Ishikawa (cell line): ENCODE data around the gene HTR1D.

ENCODE experiments used
- CEBPB ChIP-seq: IDR thresholded peaks from 2 replicates; pipeline ENCODE4 v1.6.1; 2012
- CREB1 ChIP-seq: IDR thresholded peaks from 2 replicates; pipeline ENCODE4 v1.6.1; 2012; ENCODE audit warnings: low read depth
- EGR1 ChIP-seq: IDR thresholded peaks from 2 replicates; pipeline ENCODE4 v1.6.1; 2012
- EP300 ChIP-seq: IDR thresholded peaks from 2 replicates; pipeline ENCODE4 v1.6.1; 2012; ENCODE audit warnings: borderline replicate concordance
- FOXM1 ChIP-seq: IDR thresholded peaks from 2 replicates; pipeline ENCODE4 v1.6.1; 2012; ENCODE audit warnings: low read depth, borderline replicate concordance
- NFIC ChIP-seq: IDR thresholded peaks from 2 replicates; pipeline ENCODE4 v1.6.1; 2012
- RAD21 ChIP-seq: IDR thresholded peaks from 2 replicates; pipeline ENCODE4 v1.6.1; 2012; ENCODE audit warnings: low read depth
- TAF1 ChIP-seq: IDR thresholded peaks from 2 replicates; pipeline ENCODE4 v1.6.1; 2012; ENCODE audit warnings: low read depth, mild to moderate bottlenecking
- TCF12 ChIP-seq: IDR thresholded peaks from 2 replicates; pipeline ENCODE4 v1.6.1; 2012; ENCODE audit warnings: low read depth
- TEAD4 ChIP-seq: IDR thresholded peaks from 2 replicates; pipeline ENCODE4 v1.6.1; 2012
- YY1 ChIP-seq: IDR thresholded peaks from 2 replicates; pipeline ENCODE4 v1.6.1; 2012; ENCODE audit warnings: low read depth
- ZBTB7A ChIP-seq: IDR thresholded peaks from 2 replicates; pipeline ENCODE4 v1.6.1; 2012; ENCODE audit warnings: low read depth
- TF ChIP-seq, protein P1 (sequence below): IDR thresholded peaks from 2 replicates; pipeline ENCODE4 v1.6.1; 2012
- TF ChIP-seq, protein P2 (sequence below): IDR thresholded peaks from 2 replicates; pipeline ENCODE4 v1.6.1; 2012
- TF ChIP-seq, protein P3 (sequence below): IDR thresholded peaks from 2 replicates; pipeline ENCODE4 v1.6.1; 2012; ENCODE audit warnings: low read depth, mild to moderate bottlenecking

HTR1D gene

DNA sequence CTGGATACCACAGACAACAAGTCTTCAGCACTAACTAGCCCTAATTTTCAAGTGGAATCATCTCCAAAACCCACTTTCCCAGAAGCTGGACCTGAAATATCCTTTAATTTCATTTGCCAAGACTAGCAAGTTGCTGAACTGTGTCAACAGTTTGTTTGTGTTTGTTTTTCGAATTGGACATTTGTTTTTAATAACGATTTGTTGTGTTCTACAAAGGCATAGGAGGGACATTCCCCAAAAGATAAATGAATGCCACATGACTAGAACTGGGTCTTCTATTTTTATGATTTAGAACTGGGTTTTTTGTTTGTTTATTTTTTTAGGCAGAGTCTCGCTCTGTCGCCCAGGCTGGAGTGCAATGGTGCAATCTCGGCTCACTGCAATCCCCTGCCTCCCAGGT is 66.6 kb downstream of the HTR1D start:
- TF ChIP-seq EP300 (no peak), TCF12 (no peak), CREB1 (no peak), YY1 (no peak)
- TF ChIP-seq, protein P1, sequence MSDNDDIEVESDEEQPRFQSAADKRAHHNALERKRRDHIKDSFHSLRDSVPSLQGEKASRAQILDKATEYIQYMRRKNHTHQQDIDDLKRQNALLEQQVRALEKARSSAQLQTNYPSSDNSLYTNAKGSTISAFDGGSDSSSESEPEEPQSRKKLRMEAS, result no peak
- TF ChIP-seq, protein P2, sequence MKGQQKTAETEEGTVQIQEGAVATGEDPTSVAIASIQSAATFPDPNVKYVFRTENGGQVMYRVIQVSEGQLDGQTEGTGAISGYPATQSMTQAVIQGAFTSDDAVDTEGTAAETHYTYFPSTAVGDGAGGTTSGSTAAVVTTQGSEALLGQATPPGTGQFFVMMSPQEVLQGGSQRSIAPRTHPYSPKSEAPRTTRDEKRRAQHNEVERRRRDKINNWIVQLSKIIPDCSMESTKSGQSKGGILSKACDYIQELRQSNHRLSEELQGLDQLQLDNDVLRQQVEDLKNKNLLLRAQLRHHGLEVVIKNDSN, result no peak
- TF ChIP-seq, protein P3, sequence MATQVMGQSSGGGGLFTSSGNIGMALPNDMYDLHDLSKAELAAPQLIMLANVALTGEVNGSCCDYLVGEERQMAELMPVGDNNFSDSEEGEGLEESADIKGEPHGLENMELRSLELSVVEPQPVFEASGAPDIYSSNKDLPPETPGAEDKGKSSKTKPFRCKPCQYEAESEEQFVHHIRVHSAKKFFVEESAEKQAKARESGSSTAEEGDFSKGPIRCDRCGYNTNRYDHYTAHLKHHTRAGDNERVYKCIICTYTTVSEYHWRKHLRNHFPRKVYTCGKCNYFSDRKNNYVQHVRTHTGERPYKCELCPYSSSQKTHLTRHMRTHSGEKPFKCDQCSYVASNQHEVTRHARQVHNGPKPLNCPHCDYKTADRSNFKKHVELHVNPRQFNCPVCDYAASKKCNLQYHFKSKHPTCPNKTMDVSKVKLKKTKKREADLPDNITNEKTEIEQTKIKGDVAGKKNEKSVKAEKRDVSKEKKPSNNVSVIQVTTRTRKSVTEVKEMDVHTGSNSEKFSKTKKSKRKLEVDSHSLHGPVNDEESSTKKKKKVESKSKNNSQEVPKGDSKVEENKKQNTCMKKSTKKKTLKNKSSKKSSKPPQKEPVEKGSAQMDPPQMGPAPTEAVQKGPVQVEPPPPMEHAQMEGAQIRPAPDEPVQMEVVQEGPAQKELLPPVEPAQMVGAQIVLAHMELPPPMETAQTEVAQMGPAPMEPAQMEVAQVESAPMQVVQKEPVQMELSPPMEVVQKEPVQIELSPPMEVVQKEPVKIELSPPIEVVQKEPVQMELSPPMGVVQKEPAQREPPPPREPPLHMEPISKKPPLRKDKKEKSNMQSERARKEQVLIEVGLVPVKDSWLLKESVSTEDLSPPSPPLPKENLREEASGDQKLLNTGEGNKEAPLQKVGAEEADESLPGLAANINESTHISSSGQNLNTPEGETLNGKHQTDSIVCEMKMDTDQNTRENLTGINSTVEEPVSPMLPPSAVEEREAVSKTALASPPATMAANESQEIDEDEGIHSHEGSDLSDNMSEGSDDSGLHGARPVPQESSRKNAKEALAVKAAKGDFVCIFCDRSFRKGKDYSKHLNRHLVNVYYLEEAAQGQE, result no peak

DNA sequence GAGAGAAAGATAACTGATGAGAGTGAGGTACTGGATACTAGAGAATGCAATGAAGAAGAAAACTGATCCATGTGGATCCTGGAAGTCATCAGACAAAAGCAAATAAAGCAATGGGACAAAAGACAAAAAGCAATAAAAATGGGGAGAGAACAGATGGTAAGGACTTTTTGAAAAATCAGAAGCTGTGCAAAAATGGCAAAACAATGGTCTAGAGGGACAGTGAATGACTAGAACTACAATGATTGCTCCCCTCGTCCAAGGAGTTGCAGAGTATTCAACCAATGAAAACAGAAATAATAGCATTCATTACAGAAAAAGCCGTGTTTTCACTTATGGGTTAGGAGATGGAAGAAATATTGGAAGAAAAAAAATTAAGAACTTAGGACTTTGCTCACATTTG is 67.2 kb downstream of the HTR1D start:
- TF ChIP-seq FOXM1 (no peak), EP300 (no peak), CEBPB (no peak), NFIC (no peak), TAF1 (no peak), CREB1 (no peak), TEAD4 (no peak), YY1 (no peak), ZBTB7A (no peak), EGR1 (no peak), RAD21 (no peak)
- TF ChIP-seq, protein P3, result no peak
- TF ChIP-seq, protein P1, result no peak
- TF ChIP-seq, protein P2, result no peak

DNA sequence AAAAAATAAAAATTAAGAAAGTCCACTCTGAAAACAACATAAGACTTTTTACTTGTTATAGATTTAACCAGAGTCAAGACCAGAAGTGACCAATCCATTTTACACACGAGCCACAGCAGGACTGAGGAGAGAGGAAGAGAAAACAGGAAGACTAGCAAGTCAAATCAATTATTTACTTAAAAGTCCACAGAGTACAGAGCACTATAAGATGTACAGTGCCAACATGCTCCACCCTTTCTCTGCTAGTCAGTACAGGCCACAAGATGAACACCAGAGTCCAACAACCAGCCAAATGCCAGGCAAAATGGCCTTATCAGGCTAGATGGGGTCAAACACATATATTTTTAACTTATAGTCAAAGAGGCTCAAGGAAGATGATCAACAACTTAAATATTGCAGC is 68.2 kb downstream of the HTR1D start:
- TF ChIP-seq ZBTB7A (no peak), EGR1 (no peak), YY1 (no peak), TEAD4 (no peak), NFIC (no peak), CREB1 (no peak), RAD21 (no peak)
- TF ChIP-seq, protein P1, result no peak

DNA sequence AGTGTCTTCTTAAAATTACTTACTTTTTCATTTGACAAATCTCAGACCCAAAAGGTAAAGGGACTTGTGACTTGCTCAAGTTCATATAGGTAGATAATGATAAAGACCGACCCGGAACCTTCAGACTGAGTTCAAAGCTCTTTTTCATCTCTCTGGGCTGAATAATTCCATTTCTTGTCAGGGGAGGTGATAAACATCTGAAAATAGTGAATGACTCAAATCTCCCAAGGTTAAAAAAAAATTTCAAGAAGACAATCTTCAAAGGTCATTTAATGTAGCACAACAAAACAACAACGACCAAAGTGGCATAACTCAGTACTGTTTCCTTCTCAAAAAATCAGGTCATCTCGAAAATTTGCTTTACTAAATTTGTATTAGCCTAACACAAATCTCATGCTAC is 69.2 kb downstream of the HTR1D start:
- no peak for TF ChIP-seq EGR1
- no peak for TF ChIP-seq RAD21
- TF ChIP-seq, protein P2, result no peak
- TF ChIP-seq, protein P3, result no peak
- TF ChIP-seq YY1, result no peak
- no peak for TF ChIP-seq TEAD4
- TF ChIP-seq, protein P1, result no peak
- no peak for TF ChIP-seq TAF1
- no peak for TF ChIP-seq NFIC
- TF ChIP-seq TCF12, result no peak
- TF ChIP-seq CREB1, result no peak
- no peak for TF ChIP-seq FOXM1
- TF ChIP-seq ZBTB7A, result no peak
- TF ChIP-seq CEBPB, result no peak
